ENCODE measurements around the gene CMTM7. TPM values are rescaled to one million over a fixed set of nuclear protein-coding genes. Genes with fewer than 3 reads are reported as not detected.

Gene CMTM7
- total and polyA plus RNA-seq, 9 of the 15 experiments (the other 6 are each of a cell fraction or from before 2014, with no cell fraction given): 0.03 to 1.6 (median 0.42) TPM; not detected in 4

DNA sequence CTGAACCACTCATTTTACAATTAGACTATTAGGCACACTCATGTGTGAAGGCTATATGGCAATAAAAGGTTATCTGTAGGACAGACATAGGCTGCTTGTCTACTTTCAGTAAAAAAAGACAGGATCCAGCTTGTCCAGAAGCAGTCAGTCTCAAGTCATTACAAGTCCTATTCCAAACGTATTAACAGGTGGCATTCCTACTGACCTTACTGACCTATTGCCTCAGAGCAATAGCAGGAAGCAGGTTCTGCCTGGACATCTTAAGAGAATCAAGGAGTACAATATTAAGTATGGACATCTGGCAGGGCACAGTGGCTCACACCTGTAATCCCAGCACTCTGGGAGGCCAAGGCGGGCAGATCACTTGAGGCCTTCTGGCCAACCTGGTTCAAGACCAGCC, 104.0 kb downstream of the CMTM7 start (continued):
- TF ChIP-seq CHD7 (IDR thresholded peaks at IDR 0.05; ENCODE audit: low read depth, low read length) (no peak), HDAC1 (IDR thresholded peaks at IDR 0.05) (no peak), HEY1 (CRISPR knock-in tag; IDR thresholded peaks at IDR 0.05; ENCODE audit: borderline replicate concordance) (no peak), NFRKB (IDR thresholded peaks at IDR 0.05; ENCODE audit: low read depth) (no peak), NR2F6 (CRISPR knock-in tag; IDR thresholded peaks at IDR 0.05) (no peak), ZNF274 (IDR thresholded peaks at IDR 0.05; ENCODE audit: borderline replicate concordance, low read depth, low read length) (no peak), CCNT2 (IDR thresholded peaks at IDR 0.05; ENCODE audit: borderline replicate concordance, extremely low read depth, insufficient read length, low read depth, low read length) (no peak), HBP1 (CRISPR knock-in tag; IDR thresholded peaks at IDR 0.05) (no peak), FUS (optimal IDR thresholded peaks at IDR 0.05; ENCODE audit: low read depth, low read length) (no peak), NEUROD1 (IDR thresholded peaks at IDR 0.05; ENCODE audit: borderline replicate concordance, low read depth, low read length, partially characterized antibody) (no peak), SMARCA5 (IDR thresholded peaks at IDR 0.05) (no peak)
- TF ChIP-seq, protein P1, sequence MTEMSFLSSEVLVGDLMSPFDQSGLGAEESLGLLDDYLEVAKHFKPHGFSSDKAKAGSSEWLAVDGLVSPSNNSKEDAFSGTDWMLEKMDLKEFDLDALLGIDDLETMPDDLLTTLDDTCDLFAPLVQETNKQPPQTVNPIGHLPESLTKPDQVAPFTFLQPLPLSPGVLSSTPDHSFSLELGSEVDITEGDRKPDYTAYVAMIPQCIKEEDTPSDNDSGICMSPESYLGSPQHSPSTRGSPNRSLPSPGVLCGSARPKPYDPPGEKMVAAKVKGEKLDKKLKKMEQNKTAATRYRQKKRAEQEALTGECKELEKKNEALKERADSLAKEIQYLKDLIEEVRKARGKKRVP (CRISPR knock-in tag; IDR thresholded peaks at IDR 0.05): no peak
- TF ChIP-seq, protein P2, sequence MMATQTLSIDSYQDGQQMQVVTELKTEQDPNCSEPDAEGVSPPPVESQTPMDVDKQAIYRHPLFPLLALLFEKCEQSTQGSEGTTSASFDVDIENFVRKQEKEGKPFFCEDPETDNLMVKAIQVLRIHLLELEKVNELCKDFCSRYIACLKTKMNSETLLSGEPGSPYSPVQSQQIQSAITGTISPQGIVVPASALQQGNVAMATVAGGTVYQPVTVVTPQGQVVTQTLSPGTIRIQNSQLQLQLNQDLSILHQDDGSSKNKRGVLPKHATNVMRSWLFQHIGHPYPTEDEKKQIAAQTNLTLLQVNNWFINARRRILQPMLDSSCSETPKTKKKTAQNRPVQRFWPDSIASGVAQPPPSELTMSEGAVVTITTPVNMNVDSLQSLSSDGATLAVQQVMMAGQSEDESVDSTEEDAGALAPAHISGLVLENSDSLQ (IDR thresholded peaks at IDR 0.05): no peak

Data from K562 (cell line).